ENCODE data around the gene CLCC1.

GRCh38 chr1:108933944-108934343 lies 29.3 kb downstream of the CLCC1 start:
- TF ChIP-seq POLR2AphosphoS5 (IDR thresholded peaks at IDR 0.05; ENCODE audit: low read depth) (no peak), EZH2phosphoT487 (IDR thresholded peaks at IDR 0.05; ENCODE audit: unreplicated experiment) (no peak), CTCF (conservative IDR thresholded peaks at IDR 0.05; ENCODE audit: low read depth in 2 of 2) (no peak), ZNF462 (CRISPR knock-in tag; IDR thresholded peaks at IDR 0.05) (no peak), EZH2 (IDR thresholded peaks at IDR 0.05; ENCODE audit: low read depth, unreplicated experiment) (no peak), CREB1 (CRISPR knock-in tag; IDR thresholded peaks at IDR 0.05; ENCODE audit: low read depth) (no peak), ZNF114 (CRISPR knock-in tag; IDR thresholded peaks at IDR 0.05) (no peak), REST (IDR thresholded peaks at IDR 0.05; ENCODE audit: unreplicated experiment) (no peak), ETS1 (IDR thresholded peaks at IDR 0.05) (no peak), JUNB (IDR thresholded peaks at IDR 0.05; ENCODE audit: unreplicated experiment) (no peak)

All from GM23338 (cell line).